Gastrocnemius medialis (tissue), 4 donors: ENCODE data around the gene LUC7L3.

ENCODE experiments used
- CTCF ChIP-seq, 5 experiments: fragments of 450-650 bp in 3 of 5; fragments of 200-600 bp in 2 of 5; sonication (generic) in 2 of 5; IDR thresholded peaks in 4 of 5; conservative IDR thresholded peaks in 1 of 5; 1 replicate in 4 of 5; 2 replicates in 1 of 5; pipeline ENCODE4 v1.5.1; 2016 to 2019; ENCODE audit warnings: antibody characterized with exemption in 5 of 5, mild to moderate bottlenecking in 3 of 5, moderate library complexity in 3 of 5
- POLR2A ChIP-seq, 2 donors: fragments of 450-650 bp; IDR thresholded peaks; one replicate each; pipeline ENCODE4 v1.6.1; 2017; ENCODE audit warnings: antibody characterized with exemption in 2 of 2, mild to moderate bottlenecking in 2 of 2, moderate library complexity in 2 of 2

DNA sequence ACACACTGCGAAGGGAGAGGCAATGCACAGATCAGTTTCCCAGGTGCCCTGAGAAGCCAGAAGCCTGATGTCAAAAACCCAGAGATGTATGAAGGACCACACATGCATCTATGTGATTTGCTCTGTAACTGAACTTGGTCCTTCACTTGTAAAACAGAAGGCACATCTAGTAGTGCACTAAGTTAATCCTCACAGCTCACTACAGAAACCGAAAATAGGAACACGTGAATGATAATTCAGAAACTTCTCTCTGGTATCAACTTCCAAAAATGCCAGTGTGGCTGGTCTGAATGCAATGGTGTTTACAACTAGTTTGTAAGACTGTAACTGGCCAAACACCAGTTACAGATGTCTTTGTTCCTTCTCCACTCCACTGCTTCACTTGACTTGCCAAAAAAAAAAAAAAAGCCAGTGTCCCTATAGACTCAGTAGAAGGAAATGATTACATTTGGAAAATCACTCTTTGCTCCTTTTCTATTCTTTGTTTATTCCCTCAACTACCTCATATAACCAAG, 23.0 kb upstream of the LUC7L3 start:
- TF ChIP-seq POLR2A (IDR thresholded peaks at IDR 0.05) (no peak), CTCF (IDR thresholded peaks at IDR 0.05 in 4 of 5, conservative IDR thresholded peaks at IDR 0.05 in 1 of 5) (no peak)
